ENCODE data around the gene FCER2. TPM values are rescaled to one million over a fixed set of nuclear protein-coding genes. Genes with fewer than 3 reads are reported as not detected.

Gene FCER2
- total RNA-seq, 6 experiments from 2014 or later, result not detected

DNA sequence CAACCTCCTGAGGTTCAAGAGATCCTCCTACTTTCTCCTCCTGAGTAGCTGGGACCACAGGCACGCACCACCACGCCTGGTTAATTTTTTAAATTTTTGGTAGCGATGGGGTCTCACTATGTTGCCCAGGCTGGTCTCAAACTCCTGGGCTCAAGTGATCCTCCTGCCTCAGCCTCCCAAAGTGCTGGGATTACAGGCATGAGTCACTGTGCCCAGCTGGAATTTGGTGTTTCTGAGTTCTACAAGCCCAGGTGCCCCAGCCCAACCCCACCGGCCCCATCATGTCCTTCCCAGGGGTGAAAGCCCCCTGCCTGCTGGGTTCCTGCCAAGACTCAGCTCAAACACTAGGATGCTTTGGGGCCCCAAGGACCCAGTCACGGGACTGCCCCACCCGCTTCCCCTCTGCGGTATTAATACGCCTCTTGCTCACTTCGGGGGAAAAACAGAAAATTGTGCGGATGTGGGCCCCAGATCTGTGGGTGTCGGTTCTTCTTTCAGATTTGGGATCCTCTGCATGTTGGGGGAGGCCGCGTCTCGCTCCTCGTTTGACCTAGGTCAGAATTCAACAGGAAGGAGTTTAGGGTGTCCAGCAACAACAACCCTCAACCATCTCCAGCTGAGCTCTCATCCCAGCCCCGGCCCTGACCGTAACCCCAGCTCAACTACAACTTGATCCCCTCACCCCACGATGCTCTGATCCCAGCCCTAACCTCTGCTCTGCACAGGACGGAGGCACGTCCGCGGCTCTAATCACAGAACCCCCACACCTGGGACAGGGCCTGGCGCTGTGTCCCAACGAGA, 3.7 kb upstream of the FCER2 start:
- H3K4me1 Mint-ChIP-seq (ENCODE audit: low read depth), result no peaks in the 10 kb centered on the region
- TF ChIP-seq, protein P1, sequence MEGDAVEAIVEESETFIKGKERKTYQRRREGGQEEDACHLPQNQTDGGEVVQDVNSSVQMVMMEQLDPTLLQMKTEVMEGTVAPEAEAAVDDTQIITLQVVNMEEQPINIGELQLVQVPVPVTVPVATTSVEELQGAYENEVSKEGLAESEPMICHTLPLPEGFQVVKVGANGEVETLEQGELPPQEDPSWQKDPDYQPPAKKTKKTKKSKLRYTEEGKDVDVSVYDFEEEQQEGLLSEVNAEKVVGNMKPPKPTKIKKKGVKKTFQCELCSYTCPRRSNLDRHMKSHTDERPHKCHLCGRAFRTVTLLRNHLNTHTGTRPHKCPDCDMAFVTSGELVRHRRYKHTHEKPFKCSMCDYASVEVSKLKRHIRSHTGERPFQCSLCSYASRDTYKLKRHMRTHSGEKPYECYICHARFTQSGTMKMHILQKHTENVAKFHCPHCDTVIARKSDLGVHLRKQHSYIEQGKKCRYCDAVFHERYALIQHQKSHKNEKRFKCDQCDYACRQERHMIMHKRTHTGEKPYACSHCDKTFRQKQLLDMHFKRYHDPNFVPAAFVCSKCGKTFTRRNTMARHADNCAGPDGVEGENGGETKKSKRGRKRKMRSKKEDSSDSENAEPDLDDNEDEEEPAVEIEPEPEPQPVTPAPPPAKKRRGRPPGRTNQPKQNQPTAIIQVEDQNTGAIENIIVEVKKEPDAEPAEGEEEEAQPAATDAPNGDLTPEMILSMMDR (IDR thresholded peaks at IDR 0.05), result no peak
- H3K36me3 Mint-ChIP-seq (ENCODE audit: low read depth), result no peaks in the 10 kb centered on the region
- DNase-seq, result no peak
- peaks cover 15% of the 10 kb centered on the region for H3K27me3 Mint-ChIP-seq (ENCODE audit: insufficient read depth)
- no peaks in the 10 kb centered on the region for H3K9me3 Mint-ChIP-seq
- no peak overlapping the region for H3K4me3 Mint-ChIP-seq
- no peak overlapping the region for H3K27ac Mint-ChIP-seq

GRCh38 chr19:7704280-7705060, 2.5 kb upstream of the FCER2 start:
- H3K27me3 Mint-ChIP-seq (ENCODE audit: insufficient read depth), result peaks cover 15% of the 10 kb centered on the region

GRCh38 chr19:7703332-7703731, 1.4 kb upstream of the FCER2 start:
- Mint-ChIP-seq H3K27ac (no peak overlapping the region), H3K9me3 (no peaks in the 10 kb centered on the region), H3K4me3 (no peak overlapping the region), H3K4me1 (ENCODE audit: low read depth) (no peaks in the 10 kb centered on the region), H3K36me3 (ENCODE audit: low read depth) (no peaks in the 10 kb centered on the region), H3K27me3 (ENCODE audit: insufficient read depth) (peaks cover 14% of the 10 kb centered on the region)
- TF ChIP-seq, protein P1 (IDR thresholded peaks at IDR 0.05), result no peak
- DNase-seq, result no peak

More at GRCh38 chr19:7704280-7705060, 2.5 kb upstream of the FCER2 start:
- DNase-seq, result no peak
- TF ChIP-seq, protein P1 (IDR thresholded peaks at IDR 0.05), result no peak
- Mint-ChIP-seq H3K27ac (no peak overlapping the region), H3K36me3 (ENCODE audit: low read depth) (no peaks in the 10 kb centered on the region), H3K4me3 (no peak overlapping the region), H3K9me3 (no peaks in the 10 kb centered on the region), H3K4me1 (ENCODE audit: low read depth) (no peaks in the 10 kb centered on the region)

- H3K4me1 Mint-ChIP-seq (ENCODE audit: low read depth), result no peaks in the 10 kb centered on the region
- no peaks in the 10 kb centered on the region for H3K9me3 Mint-ChIP-seq
- no peak overlapping the region for H3K27ac Mint-ChIP-seq
- no peak for DNase-seq
- no peak overlapping the region for H3K4me3 Mint-ChIP-seq
- peaks cover 17% of the 10 kb centered on the region for H3K27me3 Mint-ChIP-seq (ENCODE audit: insufficient read depth)
- no peaks in the 10 kb centered on the region for H3K36me3 Mint-ChIP-seq (ENCODE audit: low read depth)
- TF ChIP-seq, protein P1 (IDR thresholded peaks at IDR 0.05), result no peak
Observed at GRCh38 chr19:7701049-7701653, 780 bp downstream of the FCER2 start.

GRCh38 chr19:7699417-7700401, 2.2 kb downstream of the FCER2 start:
- TF ChIP-seq, protein P1 (IDR thresholded peaks at IDR 0.05), result no peak
- DNase-seq, result no peak
- Mint-ChIP-seq H3K4me3 (no peak overlapping the region), H3K27ac (no peak overlapping the region), H3K36me3 (ENCODE audit: low read depth) (no peaks in the 10 kb centered on the region), H3K27me3 (ENCODE audit: insufficient read depth) (peaks cover 21% of the 10 kb centered on the region), H3K4me1 (ENCODE audit: low read depth) (no peaks in the 10 kb centered on the region), H3K9me3 (no peaks in the 10 kb centered on the region)
